Ovary (tissue), 9 donors: ENCODE results near the gene CTRB1. TPM values are rescaled to one million over a fixed set of nuclear protein-coding genes. Genes with fewer than 3 reads are reported as not detected.

Experiments
- DNase-seq, 5 donors: peaks; one replicate each; pipeline ENCODE4 v3.0.0-alpha.2; 2019 to 2020
- H3K27ac ChIP-seq, 2 donors: fragments of 200-600 bp; one replicate each; pipeline versions ENCODE4 v1.5.1 to v1.8.0; 2019 to 2022
- H3K27me3 ChIP-seq: fragments of 200-600 bp; one replicate; pipeline ENCODE4 v1.8.0; 2022
- H3K36me3 ChIP-seq: fragments of 200-600 bp; sonication (generic); one replicate; pipeline ENCODE4 v1.5.1; 2019
- H3K4me1 ChIP-seq: one replicate; pipeline ENCODE4 v1.8.1; 2013; ENCODE audit warnings: mild to moderate bottlenecking, moderate library complexity; ENCODE audit not compliant: insufficient read depth
- H3K4me3 ChIP-seq: fragments of 200-600 bp; sonication (generic); one replicate; pipeline ENCODE4 v1.5.1; 2017
- H3K9me3 ChIP-seq, 2 donors: fragments of 200-600 bp in 1 of 2; sonication (generic) in 1 of 2; one replicate each; pipeline versions ENCODE4 v1.5.1 to v1.8.1; 2013 to 2019; ENCODE audit warnings: mild to moderate bottlenecking in 1 of 2, moderate library complexity in 1 of 2
- EP300 ChIP-seq: sonication (generic); formaldehyde crosslinking; IDR thresholded peaks from one replicate; pipeline ENCODE4 v1.6.1; 2017; ENCODE audit warnings: antibody characterized with exemption
- POLR2A ChIP-seq: fragments of 450-650 bp; IDR thresholded peaks from one replicate; pipeline ENCODE4 v1.6.1; 2017; ENCODE audit warnings: antibody characterized with exemption, mild to moderate bottlenecking, moderate library complexity
- WGBS, 3 donors: extraction: QIAGEN DNeasy Blood & Tissue Kit in 1 of 3; methylation state at CpG; one replicate each; pipeline versions ENCODE4 v1.1.5 to v1.1.7; 2013 to 2017; 5-methylcytosine and 5-hydroxymethylcytosine counted together
- intact Hi-C, 4 donors: fragments of 100-400 bp; cut with DNase I; formaldehyde crosslinking; loops; one replicate each; pipeline versions ENCODE4 v1.11.0 to v1.15.1; 2022 to 2023
- polyA plus RNA-seq, 2 donors: library from polyadenylated mRNA; stranded (reverse); fragments of 200-250 nt in 1 of 2; fragments of 350-450 nt in 1 of 2; fragmentation: Illumina TruSeq in 1 of 2; extraction: RNeasy Lipid Tissue Mini Kit (QIAGEN cat#74804) in 1 of 2; gene quantifications; one replicate each; pipeline ENCODE4 v1.2.3, GENCODE V29; 2013 to 2014
- total RNA-seq, 7 donors: library from RNA; depleted of rRNA in 2 of 7; stranded (reverse); fragments of >200 nt in 2 of 7; fragmentation: NEBNext Ultra II Directional in 3 of 7; extraction: Animal tissue kit (Norgen Biotek cat#: 25700) in 3 of 7; gene quantifications; one replicate each; pipeline versions ENCODE4 v1.1.0 to v1.2.4, GENCODE V29; 2016 to 2023
- TF ChIP-seq, protein P1 (sequence below), 3 donors: fragments of 450-650 bp in 2 of 3; fragments of 200-600 bp in 1 of 3; IDR thresholded peaks; one replicate each; pipeline versions ENCODE4 v1.5.1 to v1.8.0; 2016 to 2022; ENCODE audit warnings: antibody characterized with exemption in 3 of 3, mild to moderate bottlenecking in 1 of 3
- donor health status: DM: no; HTN: no; CAD: no; lungs with moderate emphysema.
- donor health status: DM: no; HTN: no; CAD: no.
- donor health status: Bipolar disorder and iron deficiency.
- donor health status: DM: yes; HTN: yes; CAD: no.
- donor health status: DM: no; HTN: no; CAD: no.
- donor health status: DM: yes; HTN: yes; CAD: no.

Gene CTRB1
- total and polyA plus RNA-seq, 9 donors = 0.67 to 14.7 (median 3.1) TPM; not detected in 4

DNA sequence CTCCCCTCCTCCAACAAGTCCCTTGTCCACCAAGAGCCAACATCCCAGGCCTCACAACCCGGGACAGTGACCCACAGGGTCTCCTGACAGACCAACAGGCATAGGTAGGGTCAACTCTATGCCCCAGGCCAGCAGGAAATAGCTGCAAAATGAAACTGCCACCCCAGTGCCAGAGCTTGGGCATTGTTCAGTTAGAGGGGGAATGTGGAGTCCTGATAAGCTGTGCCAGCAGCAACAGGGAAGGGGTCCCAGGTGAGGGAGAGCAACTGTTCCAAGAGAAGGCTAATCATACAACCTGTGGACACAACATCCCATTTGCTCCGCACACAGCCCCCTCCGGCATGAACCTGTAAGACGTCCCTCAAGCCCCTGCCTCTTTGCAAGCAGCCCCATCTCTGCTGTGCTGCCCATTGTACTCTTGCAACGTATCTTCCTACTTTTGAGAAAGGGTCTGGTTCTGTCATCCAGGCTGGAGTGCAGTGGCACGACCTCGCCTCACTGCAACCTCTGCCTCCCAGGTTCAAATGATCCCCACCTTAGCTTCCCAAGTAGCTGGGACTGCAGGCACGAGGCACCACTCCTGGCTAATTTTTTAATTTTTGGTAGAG is 29.0 kb upstream of the CTRB1 start:
- no peaks in the 10 kb centered on the region for H3K9me3 ChIP-seq
- H3K4me1 ChIP-seq = no peaks in the 10 kb centered on the region
- no peak for DNase-seq
- H3K27me3 ChIP-seq = no peaks in the 10 kb centered on the region
- intact Hi-C loops = loop anchor here in 1 of 4 donors (10.0 kb wide), 1 partner anchor 575 kb away; no protein-coding TSS in a partner anchor
- no peak overlapping the region for H3K27ac ChIP-seq
- H3K4me3 ChIP-seq = no peak overlapping the region
- TF ChIP-seq, protein P1, sequence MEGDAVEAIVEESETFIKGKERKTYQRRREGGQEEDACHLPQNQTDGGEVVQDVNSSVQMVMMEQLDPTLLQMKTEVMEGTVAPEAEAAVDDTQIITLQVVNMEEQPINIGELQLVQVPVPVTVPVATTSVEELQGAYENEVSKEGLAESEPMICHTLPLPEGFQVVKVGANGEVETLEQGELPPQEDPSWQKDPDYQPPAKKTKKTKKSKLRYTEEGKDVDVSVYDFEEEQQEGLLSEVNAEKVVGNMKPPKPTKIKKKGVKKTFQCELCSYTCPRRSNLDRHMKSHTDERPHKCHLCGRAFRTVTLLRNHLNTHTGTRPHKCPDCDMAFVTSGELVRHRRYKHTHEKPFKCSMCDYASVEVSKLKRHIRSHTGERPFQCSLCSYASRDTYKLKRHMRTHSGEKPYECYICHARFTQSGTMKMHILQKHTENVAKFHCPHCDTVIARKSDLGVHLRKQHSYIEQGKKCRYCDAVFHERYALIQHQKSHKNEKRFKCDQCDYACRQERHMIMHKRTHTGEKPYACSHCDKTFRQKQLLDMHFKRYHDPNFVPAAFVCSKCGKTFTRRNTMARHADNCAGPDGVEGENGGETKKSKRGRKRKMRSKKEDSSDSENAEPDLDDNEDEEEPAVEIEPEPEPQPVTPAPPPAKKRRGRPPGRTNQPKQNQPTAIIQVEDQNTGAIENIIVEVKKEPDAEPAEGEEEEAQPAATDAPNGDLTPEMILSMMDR (IDR thresholded peaks at IDR 0.05) = no peak
- TF ChIP-seq EP300 = no peak
- WGBS, 3 donors = 77 to 86% (median 81%) methylated on average over 8 of the region's 8 CpGs
- H3K36me3 ChIP-seq = no peaks in the 10 kb centered on the region

DNA sequence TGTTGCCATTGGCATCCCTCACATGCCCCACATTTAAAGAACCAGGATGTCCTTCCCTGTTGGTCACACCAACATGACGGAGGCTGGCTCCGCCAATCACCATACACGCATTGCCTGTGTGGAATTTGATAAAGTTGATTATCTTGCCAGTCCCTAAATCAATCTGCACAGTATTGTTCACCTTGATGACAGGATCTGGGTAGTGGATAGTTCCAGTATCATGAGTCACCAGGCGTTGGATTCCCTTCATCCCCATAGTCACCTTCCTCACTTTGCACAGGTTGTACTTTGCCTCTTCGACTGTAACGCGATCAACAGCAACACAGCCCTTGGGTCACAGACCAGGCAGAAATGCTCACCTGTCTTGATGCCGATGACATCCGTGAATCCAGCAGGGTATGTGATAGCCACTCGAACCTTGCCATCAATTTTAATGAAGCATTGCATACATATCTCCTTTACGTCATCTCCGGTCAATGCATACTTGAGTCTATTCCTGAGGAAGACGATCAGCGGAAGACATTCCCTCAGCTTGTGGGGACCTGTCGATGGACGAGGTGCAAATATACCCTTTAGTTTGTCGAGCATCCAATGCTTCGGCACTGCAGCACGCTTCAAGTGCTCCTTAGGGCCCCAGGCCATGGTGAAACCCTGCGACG is 26.1 kb upstream of the CTRB1 start:
- no peaks in the 10 kb centered on the region for H3K36me3 ChIP-seq
- no peaks in the 10 kb centered on the region for H3K9me3 ChIP-seq
- intact Hi-C loops = loop anchor here in 1 of 4 donors (10.0 kb wide), 1 partner anchor 572 kb away; no protein-coding TSS in a partner anchor
- WGBS, 3 donors = 94 to 95% (median 95%) methylated on average over 21 of the region's 21 CpGs
- H3K27me3 ChIP-seq = no peaks in the 10 kb centered on the region
- no peak for TF ChIP-seq EP300
- TF ChIP-seq POLR2A = no peak
- no peak overlapping the region for H3K27ac ChIP-seq
- no peaks in the 10 kb centered on the region for H3K4me1 ChIP-seq
- DNase-seq = no peak
- no peak overlapping the region for H3K4me3 ChIP-seq

DNA sequence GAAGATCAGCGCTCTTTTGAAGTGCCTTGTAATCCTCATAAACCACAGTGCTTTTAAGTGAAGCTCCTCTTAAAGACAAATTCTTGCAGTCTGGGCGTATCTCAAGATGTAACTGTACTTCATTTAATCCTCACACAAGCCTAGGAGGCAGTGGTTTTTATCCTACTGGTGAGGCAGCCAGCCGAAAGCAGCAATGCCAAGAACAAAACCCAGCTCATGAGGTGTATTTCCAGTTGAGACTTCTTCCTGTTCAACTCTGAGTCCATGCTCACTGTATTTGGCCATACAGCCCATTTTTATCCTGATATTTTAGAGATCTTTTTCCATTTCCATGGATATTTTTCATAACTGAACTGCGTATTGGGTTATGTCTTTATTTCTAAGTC is 25.5 kb upstream of the CTRB1 start:
- intact Hi-C loops = loop anchor here in 1 of 4 donors (10.0 kb wide), 1 partner anchor 572 kb away; no protein-coding TSS in a partner anchor
- Histone ChIP-seq H3K9me3 (no peaks in the 10 kb centered on the region), H3K27ac (no peak overlapping the region), H3K27me3 (no peaks in the 10 kb centered on the region), H3K36me3 (no peaks in the 10 kb centered on the region), H3K4me3 (no peak overlapping the region), H3K4me1 (peaks cover 1% of the 10 kb centered on the region)
- WGBS, 3 donors = 91 to 94% (median 93%) methylated on average over 4 of the region's 4 CpGs
- DNase-seq = no peak
- TF ChIP-seq POLR2A (no peak), EP300 (no peak)

DNA sequence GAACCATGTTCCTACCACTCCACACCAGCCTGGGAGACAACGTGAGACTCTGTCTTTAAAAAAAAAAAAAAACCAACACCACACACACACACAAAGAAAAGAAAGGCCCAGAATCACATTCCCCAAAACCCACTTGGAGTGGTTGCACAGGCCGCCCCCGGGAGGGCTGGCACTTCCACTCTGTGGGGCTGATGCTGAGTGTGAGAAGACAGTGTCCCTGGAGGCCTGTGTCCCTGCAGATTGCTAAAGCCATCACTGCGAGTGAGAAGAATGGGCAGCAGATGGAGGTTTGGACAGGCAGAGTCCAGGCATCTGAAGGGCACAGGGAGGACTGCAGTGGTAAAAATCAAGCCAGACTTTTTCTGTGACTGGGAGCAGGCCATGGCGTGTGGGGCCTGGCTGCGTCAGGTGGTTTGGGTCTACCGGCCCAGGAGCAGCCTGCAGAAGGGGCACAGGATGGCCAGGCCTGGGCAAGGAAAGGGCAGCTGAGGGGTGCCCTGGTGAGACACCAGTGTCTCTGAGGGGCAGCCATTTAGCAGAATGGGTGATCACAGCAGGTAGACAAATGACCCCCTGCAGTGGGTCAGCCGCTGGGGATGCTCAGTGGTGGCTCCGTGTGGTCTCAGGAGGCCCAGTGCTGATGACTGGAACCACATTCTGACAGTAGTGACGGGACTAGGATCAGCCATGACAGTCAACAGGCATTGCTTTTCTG is 24.9 kb upstream of the CTRB1 start:
- Histone ChIP-seq H3K4me3 (no peak overlapping the region), H3K9me3 (no peaks in the 10 kb centered on the region), H3K27me3 (no peaks in the 10 kb centered on the region), H3K27ac (no peak overlapping the region), H3K4me1 (peaks cover 1% of the 10 kb centered on the region), H3K36me3 (no peaks in the 10 kb centered on the region)
- TF ChIP-seq POLR2A (no peak), EP300 (no peak)
- TF ChIP-seq, protein P1 (IDR thresholded peaks at IDR 0.05) = no peak
- 80 to 83% (median 82%) methylated on average over 10 of the region's 10 CpGs for WGBS, 3 donors
- no peak for DNase-seq
- intact Hi-C loops = loop anchor here in 1 of 4 donors (10.0 kb wide), 1 partner anchor 571 kb away; no protein-coding TSS in a partner anchor
